NCI-H2081 treated with DMSO at 0.1 percent for 48 hours (cell line): ENCODE results near the gene BMP8A.

ENCODE experiments used
- DNase-seq: peaks from one replicate; lab custom pipeline; 2025; lab: John Stamatoyannopoulos, UW

BMP8A gene

DNA sequence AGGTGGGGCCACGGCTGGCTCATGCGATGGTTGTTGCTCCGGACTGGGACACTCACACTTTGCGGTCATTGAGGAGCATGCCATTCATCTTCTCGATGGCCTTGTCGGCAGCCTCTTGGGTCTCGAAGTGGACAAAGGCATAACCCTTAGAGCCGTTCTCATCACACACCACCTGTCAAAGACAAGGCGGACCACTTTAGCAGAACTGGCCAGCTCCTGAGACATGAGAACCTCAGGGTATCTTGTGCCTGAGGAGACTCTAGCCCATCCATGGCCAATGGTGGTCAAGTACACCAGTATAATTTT is 79.7 kb downstream of the BMP8A start:
- DNase-seq = no peak

DNA sequence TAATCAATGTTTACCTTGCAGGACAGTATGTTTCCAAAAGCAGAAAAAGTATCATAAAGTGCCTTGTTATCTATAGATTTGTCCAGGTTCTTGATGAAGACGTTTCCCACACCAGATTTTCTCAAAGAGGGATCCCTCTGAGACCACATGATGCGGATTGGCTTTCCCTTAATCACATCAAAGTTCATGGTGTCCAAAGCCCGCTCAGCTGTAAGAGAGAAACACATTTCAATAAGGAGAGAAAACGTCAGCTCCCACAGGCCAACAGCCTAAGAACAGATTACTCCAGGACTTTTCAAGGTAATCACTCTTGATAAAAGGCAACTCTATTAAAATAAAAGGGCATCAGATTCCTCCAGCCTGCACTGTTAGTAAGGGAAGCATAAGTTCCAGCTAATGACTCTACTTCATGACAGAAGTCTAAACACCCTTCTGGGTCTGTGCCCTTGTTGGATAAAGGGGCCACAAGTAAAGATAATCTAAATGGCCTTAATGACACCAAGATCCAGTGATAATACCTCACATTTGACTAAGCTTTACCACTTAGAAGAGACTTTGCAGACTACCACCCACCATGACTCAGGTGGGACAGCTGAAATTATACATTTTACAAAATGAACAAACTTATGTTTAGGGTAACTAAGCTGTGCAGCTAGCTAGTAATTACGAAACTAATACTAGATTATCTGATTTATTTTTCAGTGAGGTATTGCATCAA is 81.1 kb downstream of the BMP8A start:
- no peak for DNase-seq

DNA sequence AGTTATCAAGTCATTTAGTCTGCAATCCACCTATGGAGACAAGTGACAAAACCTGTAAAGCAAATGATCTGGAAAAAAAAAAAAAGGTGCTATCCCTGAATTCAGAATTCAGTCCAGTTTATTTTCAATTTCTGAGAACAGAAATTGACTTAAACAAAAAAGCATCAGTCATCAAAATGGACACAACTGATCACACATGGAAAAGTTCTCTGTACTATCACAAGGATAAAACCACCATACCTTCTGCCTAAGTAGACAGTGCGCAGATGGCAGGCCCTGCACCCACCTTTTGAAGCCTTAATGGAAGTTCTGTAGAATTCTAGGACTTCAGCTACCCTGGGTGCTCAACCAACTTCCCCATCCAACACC is 81.6 kb downstream of the BMP8A start:
- DNase-seq = no peak

DNA sequence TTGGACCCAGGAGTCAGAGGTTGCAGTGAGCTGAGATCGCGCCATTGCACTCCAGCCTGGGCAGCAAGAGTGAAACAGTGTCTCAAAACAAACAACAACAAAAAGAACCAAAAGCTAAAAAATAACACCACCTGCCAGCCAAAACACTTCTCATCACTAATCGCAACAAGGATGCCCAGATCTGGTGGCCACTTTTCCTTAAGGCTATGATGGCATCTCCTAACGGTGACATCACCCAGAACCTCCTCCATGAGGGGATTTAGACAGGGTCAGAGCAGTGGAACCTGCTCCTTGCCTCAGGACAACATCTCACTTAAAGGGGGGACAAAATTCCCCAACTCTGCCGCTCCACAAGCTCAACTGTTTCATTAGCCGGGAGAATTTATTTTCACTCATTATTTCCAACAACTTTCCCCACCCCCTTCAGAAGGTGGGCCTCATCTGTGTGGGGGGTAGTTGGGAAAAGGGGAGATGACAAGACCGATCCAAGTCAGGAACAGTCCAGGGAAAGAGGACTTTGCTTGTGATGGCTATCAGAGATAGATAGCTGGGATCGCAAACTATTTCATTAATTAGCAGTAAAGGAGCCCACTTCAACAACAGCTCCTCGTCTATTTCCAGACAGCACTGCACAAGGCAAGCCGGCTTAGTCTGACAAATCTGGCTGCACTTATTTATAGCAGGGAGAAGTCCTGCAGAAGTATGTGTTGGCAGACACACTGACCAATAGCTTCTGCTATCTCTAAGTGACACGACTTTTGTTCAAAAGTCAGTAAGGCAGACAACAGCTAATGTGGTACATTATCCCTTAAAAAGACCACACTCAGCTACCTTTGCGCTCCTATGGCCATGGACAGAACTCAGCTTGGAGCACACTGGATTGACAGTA is 82.5 kb downstream of the BMP8A start:
- DNase-seq = no peak

DNA sequence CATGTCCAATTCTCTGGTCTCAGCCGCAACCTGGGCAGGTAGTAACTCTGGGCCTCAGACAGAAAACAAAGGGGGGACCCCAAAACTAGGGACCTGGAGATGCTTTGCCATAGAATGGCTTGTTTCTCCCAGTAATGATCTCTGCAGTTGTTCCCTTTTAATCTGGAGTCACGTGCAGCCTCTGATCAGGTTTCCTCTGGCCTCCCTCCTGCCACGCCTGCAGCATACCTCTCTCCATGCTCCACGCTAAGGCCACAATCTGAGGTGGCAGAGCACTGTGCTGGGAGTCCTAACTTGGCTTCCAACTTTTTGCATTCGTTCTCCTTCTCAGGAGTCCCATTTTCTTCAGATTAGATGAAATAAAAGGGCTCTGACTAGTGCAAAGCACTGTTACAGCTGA is 83.2 kb downstream of the BMP8A start:
- no peak for DNase-seq
